Activated CD4-positive, alpha-beta T cell treated with anti-CD3 and anti-CD28 coated beads for 4 hours (primary cell): Measurements from ENCODE around the gene CDKL1.
"Not testable (repeated sequence)": the region's sequence is repeated elsewhere in the genome, so short reads cannot be mapped to it uniquely, and the experiment has no call there.

Source experiments
- DNase-seq, 2 donors: peaks; one replicate each; pipeline ENCODE4 v3.0.0-alpha.2; 2020

CDKL1 gene

DNA sequence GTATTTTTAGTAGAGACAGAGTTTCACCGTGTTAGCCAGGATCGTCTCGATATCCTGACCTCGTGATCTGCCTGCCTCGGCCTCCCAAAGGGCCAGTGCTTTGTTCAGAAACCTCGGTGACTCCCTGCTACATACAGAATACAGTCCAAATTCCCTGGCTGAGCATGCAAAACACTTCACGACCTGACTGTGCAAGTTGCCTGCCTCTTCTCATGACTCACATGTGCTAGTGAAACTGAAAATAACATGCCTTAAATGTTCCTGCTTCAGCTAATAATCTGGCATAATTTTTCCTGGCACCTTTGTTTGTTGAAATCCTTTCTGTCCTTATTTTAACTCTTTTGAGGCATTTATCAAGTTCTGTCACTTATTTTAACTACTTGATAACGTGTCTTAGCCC is 76.4 kb downstream of the CDKL1 start:
- no peak for DNase-seq

GRCh38 chr14:50319721-50320120 is 77.0 kb downstream of the CDKL1 start:
- no peak for DNase-seq

GRCh38 chr14:50319293-50319692 is 77.4 kb downstream of the CDKL1 start:
- DNase-seq: no peak

DNA sequence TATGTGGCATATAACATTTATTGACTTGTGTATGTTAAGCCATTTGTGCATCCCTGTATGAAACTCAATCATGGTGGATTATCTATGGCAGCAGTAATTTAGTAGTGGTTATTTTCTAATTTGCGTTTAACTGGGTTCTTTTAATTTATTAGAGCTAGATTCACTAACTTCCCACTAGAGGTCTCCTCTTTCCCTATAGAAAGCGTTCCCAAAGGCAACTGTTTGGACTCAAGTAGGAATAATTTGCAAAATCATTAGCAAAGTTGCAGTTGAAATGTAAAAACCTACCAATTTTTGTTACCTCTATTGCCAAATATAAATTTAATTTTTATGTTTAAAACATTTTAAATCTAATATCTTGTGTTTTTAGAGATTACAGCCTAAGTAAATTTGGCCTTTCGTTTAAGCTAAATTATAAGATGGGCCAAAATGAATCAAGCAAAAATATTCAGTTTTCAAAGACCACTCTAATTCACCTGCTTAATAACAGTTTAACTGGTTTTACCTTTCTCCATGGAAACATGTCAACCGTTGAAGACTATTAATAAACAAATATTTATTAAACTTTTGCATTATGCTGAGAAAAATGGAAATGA is 78.6 kb downstream of the CDKL1 start:
- DNase-seq: no peak

DNA sequence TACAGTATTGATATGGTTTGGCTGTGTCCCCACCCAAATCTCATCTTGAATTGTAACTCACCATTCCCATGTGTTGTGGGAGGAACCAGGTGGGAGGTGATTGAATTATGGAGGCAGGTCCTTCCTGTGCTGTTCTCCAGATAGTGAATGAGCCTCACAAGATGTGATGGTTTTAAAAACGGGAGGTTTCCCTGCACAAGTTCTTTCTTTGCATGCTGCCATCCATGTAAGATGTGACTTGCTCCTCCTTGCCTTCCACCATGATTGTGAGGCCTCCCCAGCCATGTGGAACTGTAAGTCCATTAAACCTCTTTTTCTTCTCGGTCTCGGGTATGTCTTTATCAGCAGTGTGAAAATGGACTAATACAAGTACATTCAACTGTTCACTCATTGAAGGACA is 82.6 kb downstream of the CDKL1 start:
- DNase-seq: not testable (repeated sequence)

DNA sequence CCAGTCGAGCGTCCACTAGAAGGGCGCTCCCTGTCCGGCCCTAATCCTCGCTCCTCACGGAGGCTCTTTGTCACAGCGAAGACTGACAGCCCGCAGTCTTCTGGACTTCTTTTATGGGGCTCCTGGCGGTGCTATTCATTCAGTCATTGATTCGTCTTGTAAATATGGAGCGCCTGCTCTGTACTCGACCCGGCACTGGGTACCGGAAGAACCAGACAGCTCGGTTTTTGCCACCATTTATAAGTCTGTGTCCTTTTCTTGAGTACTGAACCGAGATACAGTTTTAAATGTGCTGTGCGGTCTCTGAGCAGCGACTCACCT is 84.0 kb downstream of the CDKL1 start:
- DNase-seq: no peak

GRCh38 chr14:50311972-50312733 is 84.5 kb downstream of the CDKL1 start, which contains the start of the genes DMAC2L and L2HGDH:
TSS of gene DMAC2L (plus strand) at chr14:50312324. CDS start at chr14:50321488, 9,164 bp downstream.
TSS of gene L2HGDH (minus strand) at chr14:50312229. CDS start at chr14:50312150, 79 bp downstream.
- DNase-seq: peak; percentile 84 to 85

DNA sequence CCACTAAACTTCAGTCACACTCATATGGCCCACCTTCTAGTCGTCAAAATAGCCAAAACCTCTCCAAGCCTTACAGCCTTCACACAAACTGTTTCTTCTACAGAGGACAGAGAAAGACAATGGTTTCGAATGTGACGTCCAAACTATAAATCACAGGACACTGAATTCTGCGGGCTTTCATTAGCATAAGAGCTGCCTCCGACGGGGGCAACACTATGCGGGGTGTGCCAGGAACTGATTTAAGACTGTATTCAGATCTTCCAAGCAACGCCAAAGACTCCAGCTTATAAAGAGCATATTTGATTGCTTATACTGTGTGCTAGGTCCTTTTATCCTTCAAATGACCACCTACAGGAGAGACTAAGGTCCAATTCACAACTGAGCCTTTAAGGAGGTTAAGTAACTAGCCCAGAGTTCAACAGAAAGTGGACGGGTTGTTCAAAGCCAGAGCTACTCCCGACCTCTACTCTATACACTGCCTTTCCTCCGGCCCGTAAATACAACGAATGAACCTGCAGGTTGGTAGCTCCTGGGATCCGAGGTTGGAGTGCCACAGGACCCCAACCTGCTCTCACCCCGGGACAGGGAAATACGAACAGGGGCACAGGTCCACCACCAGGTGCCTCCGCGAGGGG is 85.2 kb downstream of the CDKL1 start:
- no peak for DNase-seq

DNA sequence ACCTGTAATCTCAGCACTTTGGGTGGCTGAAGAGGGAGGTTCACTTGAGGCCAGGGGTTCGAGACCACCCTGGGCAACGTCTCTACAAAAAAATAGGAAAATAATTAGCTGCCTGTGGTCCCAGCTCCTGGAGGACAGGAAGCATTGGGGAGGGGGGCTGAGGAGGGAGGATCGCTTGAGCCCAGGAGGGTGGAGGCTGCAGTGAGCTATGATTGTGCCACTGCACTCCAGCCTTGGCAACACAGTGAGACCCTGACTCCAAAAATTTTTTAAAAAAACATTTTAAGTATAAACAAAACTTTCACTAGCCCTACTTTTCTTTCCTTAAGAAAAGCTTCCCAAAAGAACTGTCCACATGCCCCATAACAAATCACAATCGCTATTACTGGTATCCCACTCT is 86.2 kb downstream of the CDKL1 start:
- no peak for DNase-seq

DNA sequence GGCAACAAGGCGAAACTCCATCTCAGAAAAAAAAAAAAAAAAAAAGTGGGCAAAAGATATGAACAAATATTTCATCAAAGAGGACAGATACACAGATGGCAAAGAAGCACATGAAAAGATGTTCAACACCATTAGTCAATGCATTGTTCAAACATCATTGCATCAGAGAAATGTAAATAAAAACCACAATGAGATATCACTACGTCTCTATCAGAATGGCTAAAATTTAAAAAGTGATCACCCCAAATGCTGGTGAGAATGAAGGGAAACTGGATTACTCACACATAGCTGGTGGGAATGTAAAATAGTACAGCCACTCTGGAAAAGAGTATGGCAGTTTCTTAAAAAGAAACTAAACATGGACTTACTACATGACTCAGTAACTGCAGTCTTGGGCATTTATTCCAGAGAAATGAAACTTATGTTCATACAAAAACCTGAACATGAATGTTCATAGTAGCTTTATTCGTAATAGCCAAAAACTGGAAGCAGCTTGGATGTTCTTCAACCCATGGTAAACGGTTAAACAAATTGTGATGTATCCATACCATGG is 88.2 kb downstream of the CDKL1 start:
- DNase-seq: no peak

- DNase-seq: no peak
Measured at GRCh38 chr14:50303744-50304471, 92.8 kb downstream of the CDKL1 start.

DNA sequence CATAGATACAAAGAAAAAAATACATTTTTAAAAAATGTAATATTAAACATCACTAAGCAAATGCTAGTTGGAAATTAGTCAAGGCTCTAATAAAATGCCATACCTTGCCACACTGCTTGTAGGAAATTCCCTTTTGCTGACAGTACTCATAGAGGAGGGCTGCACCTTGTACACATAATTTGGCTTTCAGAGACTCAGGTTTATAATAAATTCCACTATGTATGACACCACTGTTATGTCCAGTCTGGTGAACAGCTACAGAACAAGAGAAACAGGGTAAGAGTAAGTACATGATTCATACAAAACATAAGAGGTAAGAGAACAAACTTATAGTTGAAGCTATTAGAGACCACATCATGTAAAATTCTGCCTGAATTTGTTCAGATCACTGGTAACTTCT is 94.8 kb downstream of the CDKL1 start:
- no peak for DNase-seq

GRCh38 chr14:50299585-50299984 is 97.1 kb downstream of the CDKL1 start:
- no peak for DNase-seq

- DNase-seq: no peak
Measured at GRCh38 chr14:50290306-50290705, 106.4 kb downstream of the CDKL1 start.

DNA sequence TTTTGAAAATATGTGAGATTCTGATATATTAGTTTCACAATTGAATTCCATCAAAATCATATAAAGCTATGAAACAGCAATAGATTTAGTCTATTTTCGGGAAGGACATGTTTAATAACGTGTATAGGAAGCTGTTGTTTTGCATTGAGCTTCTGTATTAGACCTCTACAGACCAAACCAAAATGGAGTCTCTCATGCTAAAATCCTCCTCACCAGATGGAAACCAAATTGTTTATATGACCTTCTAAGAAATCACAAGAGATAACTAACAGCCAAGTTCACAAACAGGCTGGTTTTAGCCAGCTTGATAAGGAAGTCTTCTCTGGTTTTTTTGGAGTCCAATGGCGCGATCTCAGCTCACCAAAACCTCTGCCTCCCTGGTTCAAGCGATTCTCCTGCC is 108.5 kb downstream of the CDKL1 start:
- no peak for DNase-seq

GRCh38 chr14:50285861-50286260 is 110.8 kb downstream of the CDKL1 start:
- DNase-seq: no peak
